Omental fat pad (tissue), 4 donors: ENCODE data around the gene MRPS15. TPM values are rescaled to one million over a fixed set of nuclear protein-coding genes. Genes with fewer than 3 reads are reported as not detected.

ENCODE experiments used
- ATAC-seq: fragments of 150-250 bp; one replicate; pipeline ENCODE4 v1.9.1; 2016; ENCODE audit warnings: mild to moderate bottlenecking, moderate library complexity; ENCODE audit not compliant: low FRiP score
- DNase-seq: peaks from one replicate; pipeline ENCODE4 v3.0.0-alpha.2; 2019; ENCODE audit warnings: low spot score
- CTCF ChIP-seq, 3 donors: fragments of 450-650 bp; IDR thresholded peaks; one replicate each; pipeline ENCODE4 v1.5.1; 2016 to 2017; ENCODE audit warnings: antibody characterized with exemption in 3 of 3, mild to moderate bottlenecking in 3 of 3, moderate library complexity in 2 of 3
- total RNA-seq, 4 donors: library from RNA; depleted of rRNA; stranded (reverse); fragments of >200 nt; gene quantifications; one replicate each; pipeline ENCODE4 v1.1.0, GENCODE V29; 2016

The MRPS15 gene
- total RNA-seq, 4 donors from 2014 or later = 57.3 to 79.2 (median 71.7) TPM

DNA sequence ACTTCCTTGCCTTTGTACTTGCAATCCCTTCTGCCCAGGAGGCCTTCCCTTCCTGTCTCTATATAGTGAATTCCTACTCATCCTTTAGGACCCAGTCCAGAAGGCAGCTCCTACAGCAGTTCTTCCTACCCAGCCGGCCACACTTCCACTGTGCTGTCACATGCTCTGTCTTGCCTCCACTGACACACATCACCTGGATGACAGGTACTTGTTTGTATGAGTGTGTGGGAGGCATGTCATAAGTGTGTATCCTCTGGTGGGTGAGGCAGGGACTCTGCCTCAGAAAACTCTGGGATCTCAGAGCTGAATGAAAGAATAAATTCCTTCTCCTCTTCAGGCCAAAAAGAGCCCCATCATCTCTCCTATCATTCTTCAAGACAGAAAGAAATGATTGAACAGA, 8.8 kb downstream of the MRPS15 start:
- no peak for TF ChIP-seq CTCF (IDR thresholded peaks at IDR 0.05)
- ATAC-seq (no peak), DNase-seq (no peak)

GRCh38 chr1:36453600-36454388, 10.4 kb downstream of the MRPS15 start:
- ATAC-seq (no peak), DNase-seq (no peak)
- no peak for TF ChIP-seq CTCF (IDR thresholded peaks at IDR 0.05)

- no peak for TF ChIP-seq CTCF (IDR thresholded peaks at IDR 0.05)
- ATAC-seq = no peak
- no peak for DNase-seq
Measured at GRCh38 chr1:36453051-36453450, 11.1 kb downstream of the MRPS15 start.

DNA sequence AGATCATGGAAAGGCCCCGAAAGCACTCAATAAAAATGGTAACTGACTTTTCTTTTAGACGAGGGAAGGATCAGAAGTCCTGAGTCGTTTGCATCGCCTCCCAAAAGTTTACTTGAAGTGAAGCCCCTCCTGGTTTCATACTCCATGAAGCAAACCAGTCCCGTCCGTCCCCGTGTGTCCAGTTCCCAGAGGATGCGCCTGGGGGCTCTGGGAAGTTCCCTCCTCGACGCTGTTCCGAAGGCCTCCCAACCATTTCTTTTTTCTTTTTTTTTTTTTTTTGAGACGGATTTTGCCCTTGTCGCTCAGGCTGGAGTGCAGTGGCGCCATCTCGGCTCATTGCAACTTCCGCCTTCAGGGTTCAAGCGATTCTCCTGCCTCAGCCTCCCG, 13.3 kb downstream of the MRPS15 start:
- no peak for TF ChIP-seq CTCF (IDR thresholded peaks at IDR 0.05)
- DNase-seq (no peak), ATAC-seq (no peak)

DNA sequence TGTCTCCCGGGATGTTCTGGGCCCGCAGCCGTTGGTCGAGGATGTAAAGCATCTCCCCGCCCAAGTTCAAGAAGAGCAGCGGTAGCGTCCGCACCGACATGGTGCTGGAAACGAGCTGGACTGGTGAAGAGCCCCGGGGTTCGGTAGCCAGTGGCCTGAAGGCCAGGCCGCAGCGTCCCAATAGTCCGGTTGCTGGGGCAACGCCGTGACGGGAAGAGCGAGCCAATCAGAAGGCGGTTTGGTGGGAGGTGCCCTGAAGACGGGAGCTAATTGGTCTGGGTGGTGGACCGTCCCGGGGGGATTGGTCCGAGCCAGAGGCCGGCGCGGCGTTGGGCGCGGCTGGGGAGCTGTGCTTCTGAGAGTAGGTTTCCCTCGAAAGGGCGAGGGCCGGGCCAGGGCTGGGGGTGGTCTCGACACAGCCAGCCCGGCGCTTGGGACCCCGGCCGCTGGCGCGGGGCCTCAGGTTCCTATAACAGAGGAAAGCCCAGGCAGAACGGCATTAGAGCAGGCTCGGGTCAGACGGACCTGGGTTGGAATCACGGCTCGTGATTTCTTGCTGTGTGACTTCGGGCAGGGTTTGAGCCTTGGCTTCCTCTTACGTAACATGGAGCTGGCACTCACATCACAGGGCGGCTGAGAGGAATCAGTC, 13.8 kb downstream of the MRPS15 start, which contains the start of gene OSCP1:
Gene OSCP1, minus strand, starts transcription at position 182 of the 649 bp plus-strand sequence. Its CDS starts 82 bp downstream, at position 100.
- ATAC-seq (peak; percentile 99), DNase-seq (peak; percentile 90)
- TF ChIP-seq CTCF (IDR thresholded peaks at IDR 0.05) = no peak

DNA sequence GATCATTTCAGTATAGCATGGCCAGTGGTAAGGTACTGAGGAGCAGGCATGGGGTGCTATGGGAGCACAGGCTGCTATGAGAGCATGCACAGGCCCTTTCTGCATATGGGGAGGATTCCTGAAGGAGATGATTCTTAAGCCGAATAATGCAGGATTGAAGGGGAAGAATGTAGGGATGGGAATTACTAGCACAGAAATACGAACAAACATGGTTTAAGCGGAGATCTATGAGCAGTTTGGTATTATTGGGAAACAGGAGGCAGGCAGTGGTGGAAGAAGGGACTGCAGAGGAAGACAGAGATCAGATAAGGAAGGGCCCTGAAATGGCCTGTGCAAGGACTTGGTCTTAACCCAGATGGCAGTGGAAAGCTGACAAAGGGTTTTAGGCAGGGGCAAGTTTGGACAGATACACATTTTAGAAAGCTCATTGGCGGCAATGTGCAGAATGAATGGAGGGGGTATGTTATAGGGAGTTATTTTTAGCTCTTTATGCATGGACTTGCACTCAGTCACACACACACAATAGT, 15.6 kb downstream of the MRPS15 start:
- no peak for TF ChIP-seq CTCF (IDR thresholded peaks at IDR 0.05)
- ATAC-seq = no peak
- DNase-seq = no peak
